Fibroblast of skin of scalp (primary cell): ENCODE measurements around the gene SLC28A1. TPM values are rescaled to one million over a fixed set of nuclear protein-coding genes. Genes with fewer than 3 reads are reported as not detected.
A peak's percentile ranks its signal among the peaks of the same experiment; 100 is the strongest.

Experiments used
- DNase-seq: peaks from one replicate; pipeline ENCODE4 v3.0.0-alpha.2; 2013
- polyA plus RNA-seq, 2 experiments: library from polyadenylated mRNA; unstranded; fragments of 120-200 nt; gene quantifications; one replicate each; pipeline ENCODE4 v1.2.1, GENCODE V29; 2013; ENCODE audit not compliant: insufficient read length in 2 of 2

The SLC28A1 gene, protein sequence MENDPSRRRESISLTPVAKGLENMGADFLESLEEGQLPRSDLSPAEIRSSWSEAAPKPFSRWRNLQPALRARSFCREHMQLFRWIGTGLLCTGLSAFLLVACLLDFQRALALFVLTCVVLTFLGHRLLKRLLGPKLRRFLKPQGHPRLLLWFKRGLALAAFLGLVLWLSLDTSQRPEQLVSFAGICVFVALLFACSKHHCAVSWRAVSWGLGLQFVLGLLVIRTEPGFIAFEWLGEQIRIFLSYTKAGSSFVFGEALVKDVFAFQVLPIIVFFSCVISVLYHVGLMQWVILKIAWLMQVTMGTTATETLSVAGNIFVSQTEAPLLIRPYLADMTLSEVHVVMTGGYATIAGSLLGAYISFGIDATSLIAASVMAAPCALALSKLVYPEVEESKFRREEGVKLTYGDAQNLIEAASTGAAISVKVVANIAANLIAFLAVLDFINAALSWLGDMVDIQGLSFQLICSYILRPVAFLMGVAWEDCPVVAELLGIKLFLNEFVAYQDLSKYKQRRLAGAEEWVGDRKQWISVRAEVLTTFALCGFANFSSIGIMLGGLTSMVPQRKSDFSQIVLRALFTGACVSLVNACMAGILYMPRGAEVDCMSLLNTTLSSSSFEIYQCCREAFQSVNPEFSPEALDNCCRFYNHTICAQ
- polyA plus RNA-seq (2013, experiment 1 of 2; ENCODE audit: insufficient read length): not detected
- polyA plus RNA-seq (2013, experiment 2 of 2; ENCODE audit: insufficient read length): not detected

GRCh38 chr15:84883916-84884781 lies at the start of gene SLC28A1:
Gene SLC28A1 (plus strand): TSS chr15:84884662. CDS start chr15:84887761, 3,099 bp downstream.
- DNase-seq: no peak

- DNase-seq: no peak
Measured at GRCh38 chr15:84834969-84835368, 49.5 kb upstream of the SLC28A1 start.

DNA sequence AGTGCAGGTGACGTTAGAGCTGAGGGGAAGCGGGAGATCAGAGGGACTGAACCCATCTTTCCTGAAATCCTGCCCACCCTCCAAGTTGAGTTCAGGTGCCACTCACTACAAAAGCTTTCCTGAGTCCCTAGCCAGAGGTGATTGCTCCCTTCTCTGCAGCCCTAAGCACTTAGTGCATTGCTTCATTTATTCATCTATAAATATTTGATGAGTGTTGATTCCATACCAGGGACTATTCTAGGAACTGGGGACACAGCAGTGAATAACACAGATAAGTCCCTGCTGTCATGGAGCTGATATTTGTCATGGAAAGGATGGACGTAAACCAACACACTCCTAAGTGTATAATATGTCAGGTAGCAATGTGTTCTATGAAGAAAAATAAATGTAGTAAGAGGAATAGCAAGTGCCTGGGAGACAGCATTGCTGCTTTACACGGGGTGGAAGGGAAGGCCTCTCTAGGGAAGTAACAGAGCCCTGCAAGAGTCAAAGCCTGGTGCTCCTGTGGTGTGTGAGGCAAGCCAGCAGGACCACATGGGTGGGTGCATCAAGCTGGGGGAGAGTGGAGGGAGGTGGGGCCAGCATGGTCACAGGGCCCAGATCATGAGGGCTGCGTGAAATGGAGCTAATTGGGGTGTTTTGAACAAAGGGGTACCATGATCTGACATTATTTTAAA lies 48.7 kb upstream of the SLC28A1 start:
- no peak for DNase-seq

GRCh38 chr15:84836844-84837243 lies 47.6 kb upstream of the SLC28A1 start:
- DNase-seq: no peak

- no peak for DNase-seq
Measured at GRCh38 chr15:84839714-84840113, 44.7 kb upstream of the SLC28A1 start.

DNA sequence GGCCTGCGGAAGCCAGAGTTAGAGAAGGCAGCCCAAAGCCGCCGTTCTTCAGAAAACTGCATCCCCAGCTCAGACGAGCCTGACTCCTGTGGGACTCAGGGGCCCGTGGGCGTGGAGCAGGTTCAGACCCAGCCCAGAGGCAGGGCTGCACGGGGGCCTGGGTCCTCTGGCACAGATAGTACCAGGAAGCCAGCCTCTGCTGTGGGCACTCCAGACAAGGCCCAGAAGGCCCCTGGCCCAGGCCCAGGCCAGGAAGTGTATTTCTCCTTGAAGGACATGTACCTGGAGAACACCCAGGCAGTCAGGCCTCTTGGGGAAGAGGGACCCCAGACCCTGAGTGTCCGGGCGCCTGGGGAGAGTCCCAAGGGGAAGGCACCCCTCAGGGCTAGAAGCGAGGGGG lies 44.2 kb upstream of the SLC28A1 start:
- no peak for DNase-seq

DNA sequence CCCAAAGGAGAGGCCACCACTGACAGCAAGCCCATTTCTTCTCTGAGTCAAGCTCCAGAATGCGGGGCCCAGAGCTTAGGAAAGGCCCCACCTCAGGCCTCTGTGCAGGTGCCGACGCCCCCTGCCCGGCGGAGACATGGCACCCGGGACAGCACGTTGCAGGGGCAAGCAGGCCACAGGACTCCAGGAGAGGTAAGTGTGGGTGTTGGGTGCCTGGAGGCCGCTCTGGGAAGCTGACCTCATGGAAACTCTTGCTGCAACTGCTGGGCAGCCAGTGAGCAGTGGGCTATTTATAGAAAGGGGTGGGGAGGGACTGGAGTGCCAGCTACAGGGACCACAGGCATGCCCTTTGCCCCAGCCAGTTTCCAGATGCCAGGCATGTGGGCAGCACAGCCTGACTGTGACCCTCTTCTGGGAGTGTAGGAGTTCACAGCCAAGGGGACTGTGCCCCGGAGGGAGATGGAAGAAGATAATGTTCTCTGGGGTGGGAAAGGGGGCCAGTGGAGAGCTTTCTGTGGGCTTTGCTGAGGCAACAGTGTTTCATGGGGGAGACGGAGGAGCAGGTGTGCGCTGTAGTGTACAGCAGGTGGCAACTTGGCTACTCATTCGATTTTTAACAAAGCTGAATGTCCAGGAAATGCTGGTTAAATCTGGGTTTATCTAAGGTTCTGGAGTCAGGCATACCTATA lies 43.6 kb upstream of the SLC28A1 start:
- peak; percentile 33 for DNase-seq

DNA sequence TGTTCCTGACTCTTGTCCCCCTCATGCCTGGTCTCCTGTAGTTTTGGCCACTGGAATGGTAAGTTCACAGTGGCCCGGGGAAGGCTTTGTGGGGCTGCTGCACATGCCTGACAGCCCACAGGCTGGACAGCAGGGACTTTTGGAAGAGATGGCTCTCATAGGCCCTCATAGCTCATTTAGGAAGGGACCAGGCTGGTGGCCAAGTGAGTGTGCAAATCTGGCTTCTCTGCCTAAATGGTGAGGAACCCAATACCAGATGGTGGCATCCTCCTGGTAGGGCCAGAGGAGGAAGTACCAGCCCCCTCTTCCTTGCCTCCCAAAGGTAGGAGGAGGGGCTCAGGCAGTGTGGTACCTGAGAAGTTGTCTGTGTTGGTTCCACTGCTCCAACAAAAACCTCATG lies 41.7 kb upstream of the SLC28A1 start:
- no peak for DNase-seq

- no peak for DNase-seq
Measured at GRCh38 chr15:84844964-84845363, 39.5 kb upstream of the SLC28A1 start.

DNA sequence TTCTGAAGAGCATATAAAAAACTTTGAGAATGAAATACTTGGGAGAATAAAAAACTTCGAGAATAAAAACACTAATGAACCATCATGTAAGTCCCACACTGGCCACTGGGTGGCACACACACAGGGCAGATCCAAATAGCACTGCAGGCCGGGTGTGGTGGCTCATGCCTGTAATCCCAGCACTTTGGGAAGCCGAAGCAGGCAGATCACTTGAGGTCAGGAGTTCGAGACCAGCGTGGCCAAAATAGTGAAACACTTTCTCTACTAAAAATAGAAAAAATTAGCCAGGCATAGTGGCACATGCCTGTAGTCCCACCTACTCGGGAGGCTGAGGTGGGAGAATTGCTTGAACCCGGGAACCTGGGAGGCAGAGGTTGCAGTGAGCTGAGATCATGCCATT lies 38.8 kb upstream of the SLC28A1 start:
- peak; percentile 71 for DNase-seq

DNA sequence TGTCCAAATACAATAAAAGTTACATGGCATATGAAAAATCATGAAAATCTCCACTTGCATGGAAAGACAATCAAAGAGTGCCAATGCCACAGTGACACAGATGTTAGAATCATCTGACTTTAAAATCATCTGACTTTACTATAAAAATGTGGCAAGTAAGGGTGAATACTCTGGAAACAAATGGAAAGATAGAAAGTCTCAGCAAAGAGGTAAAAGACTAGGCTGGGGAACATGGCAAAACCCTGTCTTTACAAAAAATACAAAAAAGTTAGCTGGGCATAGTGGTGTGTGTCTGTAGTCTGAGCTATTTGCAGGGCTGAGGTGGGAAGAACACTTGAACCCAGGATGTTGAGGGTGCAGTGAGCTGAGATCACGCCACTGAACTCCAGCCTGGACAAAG lies 38.2 kb upstream of the SLC28A1 start:
- DNase-seq: no peak

- DNase-seq: no peak
Measured at GRCh38 chr15:84847382-84847781, 37.1 kb upstream of the SLC28A1 start.

DNA sequence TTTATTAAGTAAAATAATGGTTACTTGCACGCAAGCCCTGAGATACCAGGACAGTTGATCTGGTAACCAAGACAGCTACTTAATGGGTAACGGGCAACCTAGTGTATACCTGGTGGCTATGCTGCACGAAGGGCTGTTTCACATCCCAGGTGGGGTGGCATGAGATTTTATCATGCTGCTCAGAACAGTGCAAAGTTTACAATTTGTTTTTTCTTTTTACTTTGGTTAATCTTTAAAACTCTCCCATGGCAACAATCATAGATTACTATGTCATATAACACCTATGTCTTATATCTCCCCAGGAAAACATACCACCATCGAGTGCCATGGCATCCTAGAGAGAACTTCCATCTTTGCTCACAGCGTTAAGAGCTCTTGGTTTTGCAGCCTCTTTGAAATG lies 32.2 kb upstream of the SLC28A1 start:
- no peak for DNase-seq

GRCh38 chr15:84855136-84855535 lies 29.3 kb upstream of the SLC28A1 start:
- no peak for DNase-seq

DNA sequence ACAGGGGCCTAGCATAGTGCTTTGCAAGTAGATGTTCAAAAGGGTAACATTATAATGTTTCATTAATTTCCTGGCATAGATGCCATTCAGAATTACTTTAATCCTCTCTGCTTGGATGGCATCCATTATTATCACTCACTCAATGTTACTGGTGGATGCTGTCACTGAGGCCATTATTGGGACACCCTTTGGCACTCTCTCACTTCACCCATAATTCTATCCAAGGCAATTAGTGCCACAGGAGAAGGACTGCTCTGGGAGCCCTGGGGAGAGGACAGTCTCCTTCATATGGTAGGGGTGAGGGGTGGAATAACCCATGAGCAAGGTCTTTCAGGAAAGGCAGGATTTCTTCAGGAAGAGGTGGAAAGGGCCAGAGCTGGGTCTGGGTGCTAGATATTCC lies 28.7 kb upstream of the SLC28A1 start:
- no peak for DNase-seq

- DNase-seq: no peak
Measured at GRCh38 chr15:84856731-84857417, 27.6 kb upstream of the SLC28A1 start.

DNA sequence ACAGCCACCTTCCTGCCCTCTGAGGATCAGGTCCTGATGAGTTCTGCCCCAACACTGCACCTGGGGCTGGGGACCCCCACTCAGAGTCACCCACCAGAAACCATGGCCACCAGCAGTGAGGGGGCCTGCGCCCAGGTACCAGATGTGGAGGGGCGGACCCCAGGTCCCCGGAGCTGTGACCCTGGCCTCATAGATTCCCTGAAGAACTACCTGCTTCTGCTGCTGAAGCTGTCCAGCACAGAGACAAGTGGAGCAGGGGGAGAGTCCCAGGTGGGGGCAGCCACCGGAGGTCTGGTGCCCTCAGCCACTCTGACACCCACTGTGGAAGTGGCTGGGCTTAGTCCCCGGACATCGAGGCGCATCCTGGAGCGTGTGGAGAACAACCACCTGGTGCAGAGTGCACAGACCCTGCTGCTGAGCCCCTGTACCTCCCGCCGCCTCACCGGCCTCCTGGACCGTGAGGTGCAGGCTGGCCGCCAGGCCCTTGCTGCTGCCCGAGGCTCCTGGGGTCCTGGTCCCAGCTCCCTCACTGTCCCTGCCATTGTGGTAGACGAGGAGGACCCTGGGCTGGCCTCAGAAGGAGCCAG lies 27.0 kb upstream of the SLC28A1 start:
- no peak for DNase-seq

DNA sequence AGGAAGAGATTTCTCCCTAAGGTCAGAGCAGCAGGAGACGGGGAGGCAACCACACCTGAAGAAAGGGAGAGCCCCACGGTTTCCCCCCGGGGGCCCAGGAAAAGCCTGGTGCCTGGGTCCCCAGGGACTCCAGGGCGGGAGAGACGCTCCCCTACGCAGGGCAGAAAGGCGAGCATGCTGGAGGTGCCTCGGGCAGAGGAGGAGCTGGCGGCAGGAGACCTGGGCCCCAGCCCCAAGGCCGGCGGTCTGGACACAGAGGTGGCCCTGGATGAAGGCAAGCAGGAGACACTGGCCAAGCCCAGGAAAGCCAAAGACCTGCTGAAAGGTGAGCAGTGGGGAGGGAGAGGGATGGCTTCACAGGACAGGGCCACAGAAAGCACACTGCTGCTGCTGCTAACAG lies 26.2 kb upstream of the SLC28A1 start:
- no peak for DNase-seq

DNA sequence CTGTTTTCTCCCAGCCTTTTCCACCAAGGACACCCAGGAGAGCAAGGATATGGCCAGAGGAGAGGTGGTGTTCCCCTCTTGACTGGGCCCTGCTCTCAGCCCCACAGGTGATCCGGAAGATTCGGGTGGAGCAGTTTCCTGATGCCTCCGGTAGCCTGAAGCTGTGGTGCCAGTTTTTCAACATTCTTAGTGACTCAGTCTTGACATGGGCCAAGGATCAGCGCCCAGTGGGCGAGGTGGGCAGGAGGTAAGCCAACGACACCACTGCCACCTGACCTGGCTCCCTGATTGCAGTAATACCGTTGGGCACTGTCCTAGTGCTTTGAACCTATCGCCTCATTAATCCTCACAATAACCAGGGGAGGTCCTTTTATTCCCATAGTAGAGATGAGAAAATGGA lies 25.3 kb upstream of the SLC28A1 start:
- no peak for DNase-seq

GRCh38 chr15:84859651-84860050 lies 24.8 kb upstream of the SLC28A1 start:
- DNase-seq: no peak

DNA sequence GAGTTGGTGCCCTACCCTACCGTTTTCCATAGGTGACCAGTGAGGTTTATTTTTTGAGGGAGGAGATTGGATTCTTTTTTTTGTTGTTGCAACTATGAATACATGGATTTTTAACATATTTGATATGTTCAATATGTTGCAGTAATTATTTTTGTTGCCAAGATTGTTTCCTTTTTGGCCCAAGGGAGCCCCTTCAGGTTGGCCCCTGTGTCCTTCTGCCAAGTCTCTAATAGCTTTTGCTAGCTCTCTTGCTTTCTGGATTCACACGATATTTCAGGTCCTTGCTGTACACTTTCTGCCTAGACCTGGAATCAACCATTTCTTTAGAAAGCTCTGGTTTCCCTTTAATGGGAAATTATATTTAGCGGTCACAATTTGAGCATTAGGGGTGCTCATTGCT lies 22.7 kb upstream of the SLC28A1 start:
- DNase-seq: no peak
